HepG2 (cell line): ENCODE measurements around the gene HSD3B7. TPM values are rescaled to one million over a fixed set of nuclear protein-coding genes. Genes with fewer than 3 reads are reported as not detected.

Experiments
- ATF2 ChIP-seq: sonication (generic); formaldehyde crosslinking; IDR thresholded peaks from 2 replicates; pipeline ENCODE4 v1.4.0; 2020; ENCODE audit warnings: missing genetic modification reagents
- CEBPB ChIP-seq: IDR thresholded peaks from 2 replicates; pipeline ENCODE4 v1.6.1; 2011; ENCODE audit warnings: low read depth, low read length, improper control_type of control experiment, borderline replicate concordance
- EP300 ChIP-seq, 3 experiments: sonication (generic) in 1 of 3; formaldehyde crosslinking in 1 of 3; IDR thresholded peaks; 2 replicates each; pipeline versions ENCODE4 v1.5.1 to v1.6.1; 2011 to 2020; ENCODE audit warnings: low read depth in 2 of 3, low read length in 2 of 3, borderline replicate concordance in 1 of 3, improper control_type of control experiment in 1 of 3, mild to moderate bottlenecking in 1 of 3, missing genetic modification reagents in 1 of 3, moderate library complexity in 1 of 3
- HNF1B ChIP-seq: sonication (generic); formaldehyde crosslinking; IDR thresholded peaks from 2 replicates; pipeline ENCODE4 v1.5.1; 2020; ENCODE audit warnings: mild to moderate bottlenecking, moderate library complexity, missing genetic modification reagents
- JUN ChIP-seq: sonication (generic); formaldehyde crosslinking; IDR thresholded peaks from 2 replicates; pipeline ENCODE4 v1.4.0; 2020; ENCODE audit warnings: mild to moderate bottlenecking, missing genetic modification reagents
- NCOA5 ChIP-seq: sonication (generic); formaldehyde crosslinking; IDR thresholded peaks from 2 replicates; pipeline ENCODE4 v1.4.0; 2020; ENCODE audit warnings: missing genetic modification reagents
- PPARG ChIP-seq: conservative IDR thresholded peaks from 2 replicates; pipeline ENCODE4 v1.6.1; 2016; ENCODE audit warnings: missing biosample characterization, missing genetic modification reagents
- PRDM15 ChIP-seq: sonication (generic); formaldehyde crosslinking; IDR thresholded peaks from 2 replicates; pipeline ENCODE4 v1.4.0; 2020; ENCODE audit warnings: missing genetic modification reagents
- SATB2 ChIP-seq: sonication (generic); formaldehyde crosslinking; IDR thresholded peaks from 2 replicates; pipeline ENCODE4 v1.5.0; 2020; ENCODE audit warnings: missing genetic modification reagents
- ZBTB21 ChIP-seq: sonication (generic); formaldehyde crosslinking; IDR thresholded peaks from 2 replicates; pipeline ENCODE4 v1.4.0; 2020; ENCODE audit warnings: missing genetic modification reagents
- ZBTB7A ChIP-seq: sonication (generic); formaldehyde crosslinking; IDR thresholded peaks from 2 replicates; pipeline ENCODE4 v1.8.0; 2022; ENCODE audit warnings: mild to moderate bottlenecking, missing genetic modification reagents
- ZFP36 ChIP-seq: fragments of 150-350 bp; IDR thresholded peaks from 2 replicates; pipeline ENCODE4 v1.6.1; 2018; ENCODE audit warnings: borderline replicate concordance, low read length, low read depth; ENCODE audit not compliant: partially characterized antibody
- ZNF101 ChIP-seq: sonication (generic); formaldehyde crosslinking; IDR thresholded peaks from 2 replicates; pipeline ENCODE4 v1.4.0; 2020; ENCODE audit warnings: mild to moderate bottlenecking, low read depth, missing genetic modification reagents, borderline replicate concordance
- ZNF235 ChIP-seq: sonication (generic); formaldehyde crosslinking; IDR thresholded peaks from 2 replicates; pipeline ENCODE4 v1.8.1; 2023; ENCODE audit warnings: mild to moderate bottlenecking, missing genetic modification reagents, borderline replicate concordance
- ZNF276 ChIP-seq: sonication (generic); formaldehyde crosslinking; IDR thresholded peaks from 2 replicates; pipeline ENCODE4 v1.4.0; 2020; ENCODE audit warnings: mild to moderate bottlenecking, low read depth, missing genetic modification reagents
- ZNF282 ChIP-seq: fragments of 450-650 bp; IDR thresholded peaks from 2 replicates; pipeline ENCODE4 v1.6.1; 2018; ENCODE audit not compliant: partially characterized antibody
- ZNF468 ChIP-seq: sonication (generic); formaldehyde crosslinking; IDR thresholded peaks from 2 replicates; pipeline ENCODE4 v1.8.0; 2022; ENCODE audit warnings: mild to moderate bottlenecking, moderate library complexity, missing genetic modification reagents
- ZNF629 ChIP-seq: sonication (generic); formaldehyde crosslinking; conservative IDR thresholded peaks from 2 replicates; pipeline ENCODE4 v1.5.0; 2020; ENCODE audit warnings: missing genetic modification reagents
- ZNF737 ChIP-seq: sonication (generic); formaldehyde crosslinking; IDR thresholded peaks from 2 replicates; pipeline ENCODE4 v1.5.0; 2020; ENCODE audit warnings: missing genetic modification reagents, mild to moderate bottlenecking, borderline replicate concordance
- ZSCAN21 ChIP-seq: sonication (generic); formaldehyde crosslinking; IDR thresholded peaks from 2 replicates; pipeline ENCODE4 v1.8.0; 2022; ENCODE audit warnings: mild to moderate bottlenecking, missing genetic modification reagents, moderate library complexity, borderline replicate concordance
- polyA plus RNA-seq, 8 experiments: library from polyadenylated mRNA; depleted of rRNA in 3 of 8; stranded (reverse) in 7 of 8; unstranded in 1 of 8; fragments of >200 nt; fragmentation: Illumina TruSeq in 4 of 8; extraction: Trizol in 4 of 8; gene quantifications; 2 replicates each; pipeline versions ENCODE4 v1.2.1 to v1.2.3, GENCODE V29; 2011 to 2016; ENCODE audit warnings: low read depth in 4 of 8, missing spikeins in 1 of 8, mixed read lengths in 1 of 8; ENCODE audit not compliant: insufficient read depth in 1 of 8
- total RNA-seq, 5 experiments: library from RNA; depleted of rRNA; stranded (reverse); fragments of >200 nt; fragmentation: Illumina TruSeq; extraction: Trizol; gene quantifications; 2 replicates each; pipeline ENCODE4 v1.2.3, GENCODE V29; 2016; ENCODE audit warnings: low read depth in 1 of 5

HSD3B7 gene
- total and polyA plus RNA-seq, 2 of the 13 experiments (the other 11 are each of a cell fraction or from before 2014, with no cell fraction given), result 32.9 to 69.7 TPM

- TF ChIP-seq CEBPB (no peak), NCOA5 (CRISPR knock-in tag) (0 out of 2 replicates have a peak, but pooled peaks have one; percentile 53), PPARG (0 out of 2 replicates have a peak, but pooled peaks have one; percentile 11), ATF2 (CRISPR knock-in tag) (no peak), JUN (CRISPR knock-in tag) (peak; percentile 21; the same call in 1 of the 2 replicates), ZNF276 (CRISPR knock-in tag) (no peak), ZBTB7A (CRISPR knock-in tag) (no peak; the same call in 1 of the 2 replicates), ZFP36 (no peak), SATB2 (CRISPR knock-in tag) (0 out of 2 replicates have a peak, but pooled peaks have one; percentile 26), PRDM15 (CRISPR knock-in tag) (no peak), ZSCAN21 (CRISPR knock-in tag) (peak; percentile 74; the same call in 1 of the 2 replicates), ZNF468 (CRISPR knock-in tag) (no peak), ZNF282 (no peak), ZNF737 (no peak), ZNF235 (CRISPR knock-in tag) (peak; percentile 37; the same call in 1 of the 2 replicates), ZBTB21 (no peak), HNF1B (no peak; the same call in none of the 2 replicates), ZNF629 (CRISPR knock-in tag) (no peak), EP300 (IDR thresholded peaks at IDR 0.05; ENCODE audit: low read depth in 2 of 2, low read length in 2 of 2) (peak in 1 of 2 experiments; percentile 35; a peak in 2 of 4 replicates), EP300 (CRISPR knock-in tag; IDR thresholded peaks at IDR 0.05; ENCODE audit: borderline replicate concordance) (peak; percentile 46; the same call in 1 of the 2 replicates), ZNF101 (0 out of 2 replicates have a peak, but pooled peaks have one; percentile 15)
Observed at GRCh38 chr16:30957456-30958174, 27.4 kb upstream of the HSD3B7 start, which contains the start of gene SETD1A (continued).
